Effector memory CD4-positive, alpha-beta T cell (primary cell): ENCODE results near the gene PLXNA4.

Experiments used
- DNase-seq, 3 donors: peaks; one replicate each; pipeline ENCODE4 v3.0.0-alpha.2; 2020
- H3K27ac ChIP-seq: 2 replicates; pipeline ENCODE4 v1.7.0; 2013; ENCODE audit warnings: mild to moderate bottlenecking, low read length, moderate library complexity; ENCODE audit not compliant: insufficient read depth, poor library complexity, severe bottlenecking
- H3K27me3 ChIP-seq: replicated peaks from 2 replicates; pipeline ENCODE4 v1.7.0; 2013; ENCODE audit warnings: mild to moderate bottlenecking, low read length; ENCODE audit not compliant: insufficient read depth, control insufficient read depth, poor library complexity, severe bottlenecking
- H3K36me3 ChIP-seq: 2 replicates; pipeline ENCODE4 v1.7.0; 2013; ENCODE audit warnings: mild to moderate bottlenecking, low read length, moderate library complexity; ENCODE audit not compliant: control insufficient read depth, insufficient read depth
- H3K4me1 ChIP-seq: 2 replicates; pipeline ENCODE4 v1.7.0; 2013; ENCODE audit warnings: low read length, mild to moderate bottlenecking; ENCODE audit not compliant: control insufficient read depth, insufficient read depth, poor library complexity, severe bottlenecking
- H3K4me3 ChIP-seq: 2 replicates; pipeline ENCODE4 v1.7.0; 2013; ENCODE audit warnings: low read length, low read depth, mild to moderate bottlenecking; ENCODE audit not compliant: insufficient read depth, poor library complexity, severe bottlenecking
- H3K9me3 ChIP-seq: 2 replicates; pipeline ENCODE4 v1.7.0; 2013; ENCODE audit warnings: mild to moderate bottlenecking, low read length, moderate library complexity; ENCODE audit not compliant: control insufficient read depth

PLXNA4 gene

GRCh38 chr7:132418840-132419239, 157.4 kb downstream of the PLXNA4 start:
- H3K36me3 ChIP-seq = no peaks in the 10 kb centered on the region
- no peak overlapping the region for H3K4me3 ChIP-seq
- no peaks in the 10 kb centered on the region for H3K27me3 ChIP-seq
- no peak for DNase-seq
- H3K9me3 ChIP-seq = no peaks in the 10 kb centered on the region
- no peak overlapping the region for H3K27ac ChIP-seq
- H3K4me1 ChIP-seq = no peaks in the 10 kb centered on the region

- Histone ChIP-seq H3K27ac (no peak overlapping the region), H3K4me3 (no peak overlapping the region), H3K27me3 (no peaks in the 10 kb centered on the region), H3K4me1 (no peaks in the 10 kb centered on the region), H3K36me3 (no peaks in the 10 kb centered on the region), H3K9me3 (no peaks in the 10 kb centered on the region)
- DNase-seq = no peak
Observed at GRCh38 chr7:132417103-132417906, 159.0 kb downstream of the PLXNA4 start.

- no peaks in the 10 kb centered on the region for H3K4me1 ChIP-seq
- H3K27me3 ChIP-seq = no peaks in the 10 kb centered on the region
- no peaks in the 10 kb centered on the region for H3K9me3 ChIP-seq
- H3K4me3 ChIP-seq = no peak overlapping the region
- DNase-seq = no peak
- no peaks in the 10 kb centered on the region for H3K36me3 ChIP-seq
- H3K27ac ChIP-seq = no peak overlapping the region
Observed at GRCh38 chr7:132416395-132416794, 159.9 kb downstream of the PLXNA4 start.

GRCh38 chr7:132415259-132415658, 161.0 kb downstream of the PLXNA4 start:
- DNase-seq = no peak
- no peak overlapping the region for H3K4me3 ChIP-seq
- no peak overlapping the region for H3K27ac ChIP-seq
- no peaks in the 10 kb centered on the region for H3K36me3 ChIP-seq
- peaks cover 3% of the 10 kb centered on the region for H3K4me1 ChIP-seq
- H3K9me3 ChIP-seq = no peaks in the 10 kb centered on the region
- H3K27me3 ChIP-seq = no peaks in the 10 kb centered on the region

GRCh38 chr7:132414857-132415256, 161.4 kb downstream of the PLXNA4 start:
- no peaks in the 10 kb centered on the region for H3K27me3 ChIP-seq
- peaks cover 3% of the 10 kb centered on the region for H3K4me1 ChIP-seq
- H3K9me3 ChIP-seq = no peaks in the 10 kb centered on the region
- no peak overlapping the region for H3K27ac ChIP-seq
- H3K4me3 ChIP-seq = no peak overlapping the region
- H3K36me3 ChIP-seq = no peaks in the 10 kb centered on the region
- no peak for DNase-seq

- H3K4me1 ChIP-seq = peaks cover 3% of the 10 kb centered on the region
- no peaks in the 10 kb centered on the region for H3K9me3 ChIP-seq
- no peaks in the 10 kb centered on the region for H3K36me3 ChIP-seq
- DNase-seq = no peak
- no peaks in the 10 kb centered on the region for H3K27me3 ChIP-seq
- H3K27ac ChIP-seq = no peak overlapping the region
- no peak overlapping the region for H3K4me3 ChIP-seq
Observed at GRCh38 chr7:132412435-132412834, 163.8 kb downstream of the PLXNA4 start.

GRCh38 chr7:132410861-132411541, 165.3 kb downstream of the PLXNA4 start:
- H3K4me1 ChIP-seq = peaks cover 3% of the 10 kb centered on the region
- H3K4me3 ChIP-seq = no peak overlapping the region
- H3K36me3 ChIP-seq = no peaks in the 10 kb centered on the region
- no peak for DNase-seq
- H3K9me3 ChIP-seq = no peaks in the 10 kb centered on the region
- no peak overlapping the region for H3K27ac ChIP-seq
- H3K27me3 ChIP-seq = no peaks in the 10 kb centered on the region

GRCh38 chr7:132410385-132410784, 165.9 kb downstream of the PLXNA4 start:
- no peak overlapping the region for H3K4me3 ChIP-seq
- peaks cover 3% of the 10 kb centered on the region for H3K4me1 ChIP-seq
- H3K9me3 ChIP-seq = no peaks in the 10 kb centered on the region
- no peak for DNase-seq
- no peaks in the 10 kb centered on the region for H3K27me3 ChIP-seq
- no peak overlapping the region for H3K27ac ChIP-seq
- H3K36me3 ChIP-seq = no peaks in the 10 kb centered on the region

- no peaks in the 10 kb centered on the region for H3K27me3 ChIP-seq
- H3K36me3 ChIP-seq = no peaks in the 10 kb centered on the region
- H3K9me3 ChIP-seq = no peaks in the 10 kb centered on the region
- no peak for DNase-seq
- H3K4me1 ChIP-seq = peaks cover 3% of the 10 kb centered on the region
- no peak overlapping the region for H3K27ac ChIP-seq
- H3K4me3 ChIP-seq = no peak overlapping the region
Observed at GRCh38 chr7:132407764-132408163, 168.5 kb downstream of the PLXNA4 start.

- no peaks in the 10 kb centered on the region for H3K36me3 ChIP-seq
- H3K27me3 ChIP-seq = no peaks in the 10 kb centered on the region
- H3K27ac ChIP-seq = no peak overlapping the region
- DNase-seq = no peak
- H3K4me1 ChIP-seq = peaks cover 3% of the 10 kb centered on the region
- H3K4me3 ChIP-seq = no peak overlapping the region
- no peaks in the 10 kb centered on the region for H3K9me3 ChIP-seq
Observed at GRCh38 chr7:132406039-132406438, 170.2 kb downstream of the PLXNA4 start.
